Activated CD8-positive, alpha-beta memory T cell treated with anti-CD3 and anti-CD28 coated beads, Interleukin-2, amount 50 U/mL, for 48 hours (primary cell): Measurements from ENCODE around the gene PEA15.

ENCODE experiments used
- DNase-seq: peaks from one replicate; pipeline ENCODE4 v3.0.0-alpha.2; 2020

PEA15 gene

GRCh38 chr1:160186246-160186645 lies 18.9 kb upstream of the PEA15 start:
- no peak for DNase-seq

GRCh38 chr1:160186729-160187128 lies 18.5 kb upstream of the PEA15 start:
- DNase-seq, result no peak

GRCh38 chr1:160187407-160187806 lies 17.8 kb upstream of the PEA15 start:
- no peak for DNase-seq

GRCh38 chr1:160188341-160188740 lies 16.8 kb upstream of the PEA15 start:
- DNase-seq, result no peak

GRCh38 chr1:160189649-160190625 lies 15.2 kb upstream of the PEA15 start, which contains the start of gene CASQ1:
CASQ1 (plus strand) TSS chr1:160190575; CDS start chr1:160190752, 177 bp downstream.
- DNase-seq, result no peak

- no peak for DNase-seq
Observed at GRCh38 chr1:160191756-160192155, 13.4 kb upstream of the PEA15 start.

GRCh38 chr1:160192234-160192633 lies 12.9 kb upstream of the PEA15 start:
- no peak for DNase-seq

GRCh38 chr1:160193091-160193819 lies 11.9 kb upstream of the PEA15 start:
- DNase-seq, result peak; percentile 97

GRCh38 chr1:160193832-160194736 lies 11.1 kb upstream of the PEA15 start:
- DNase-seq, result no peak

GRCh38 chr1:160194737-160195059 lies 10.5 kb upstream of the PEA15 start:
- no peak for DNase-seq

- no peak for DNase-seq
Observed at GRCh38 chr1:160196143-160196542, 9.0 kb upstream of the PEA15 start.

GRCh38 chr1:160197231-160197630 lies 8.0 kb upstream of the PEA15 start:
- no peak for DNase-seq

GRCh38 chr1:160200786-160201185 lies 4.4 kb upstream of the PEA15 start:
- DNase-seq, result no peak

GRCh38 chr1:160204526-160205241 lies 500 bp upstream of the PEA15 start:
- DNase-seq, result peak; percentile 59

- peak; percentile 79 for DNase-seq
Observed at GRCh38 chr1:160206036-160206389, 829 bp downstream of the PEA15 start.

GRCh38 chr1:160206421-160207117 lies 1.4 kb downstream of the PEA15 start:
- peak; percentile 43 for DNase-seq

GRCh38 chr1:160207118-160207650 lies 2.0 kb downstream of the PEA15 start:
- no peak for DNase-seq

- DNase-seq, result no peak
Observed at GRCh38 chr1:160207771-160208556, 2.8 kb downstream of the PEA15 start.

GRCh38 chr1:160208557-160209320 lies 3.6 kb downstream of the PEA15 start:
- DNase-seq, result no peak
